GM19468 (cell line): ENCODE results near the gene FOCAD.

Experiments
- ATAC-seq: cut with Tn5 transposase; IDR thresholded peaks from one replicate; pipeline ENCODE4 v1.9.1; 2021; ENCODE audit warnings: mild to moderate bottlenecking, moderate library complexity, moderate number of reproducible peaks; ENCODE audit not compliant: unreplicated experiment; ENCODE audit errors: extremely low read depth

The FOCAD gene

DNA sequence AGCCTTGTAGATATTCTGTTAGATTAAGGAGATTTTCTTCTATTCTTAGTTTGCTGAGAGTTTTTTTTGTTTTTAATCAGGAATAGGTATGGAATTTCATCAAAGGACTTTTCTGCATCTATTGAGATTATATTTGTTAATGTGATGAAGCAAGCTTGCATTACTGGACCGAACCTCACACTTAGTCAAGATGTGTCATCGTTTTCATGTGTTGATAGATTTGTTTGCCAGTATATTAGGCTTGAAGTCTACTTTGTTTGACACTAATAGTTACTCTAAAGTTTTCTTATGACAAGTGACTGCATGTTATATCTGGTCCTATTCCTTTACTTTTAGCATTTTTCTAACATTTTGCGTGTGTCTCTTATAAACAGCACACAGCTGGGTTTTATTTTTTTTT lies 359.8 kb downstream of the FOCAD start:
- ATAC-seq: no peak
